ENCODE measurements around the gene NLRP6. TPM values are rescaled to one million over a fixed set of nuclear protein-coding genes. Genes with fewer than 3 reads are reported as not detected.
A peak's percentile ranks its signal among the peaks of the same experiment; 100 is the strongest.

NLRP6 gene
- total RNA-seq, 2 donors from 2014 or later, result not detected

- no peaks in the 10 kb centered on the region for H3K27me3 Mint-ChIP-seq (ENCODE audit: insufficient read depth)
- peaks cover 15% of the 10 kb centered on the region for H3K36me3 Mint-ChIP-seq (ENCODE audit: low read depth)
- H3K27me3 ChIP-seq (ENCODE audit: control insufficient read depth, insufficient read depth, low read length, poor library complexity, severe bottlenecking), result no peaks in the 10 kb centered on the region
- TF ChIP-seq CTCF (conservative IDR thresholded peaks at IDR 0.05), result no peak
- H3K4me1 ChIP-seq (ENCODE audit: control insufficient read depth, insufficient read depth, low read length), result peaks cover 5% of the 10 kb centered on the region
- H3K9me3 ChIP-seq (ENCODE audit: control insufficient read depth, low read length), result no peaks in the 10 kb centered on the region
- H3K36me3 ChIP-seq (ENCODE audit: control insufficient read depth, insufficient read depth, low read length), result peaks cover 6% of the 10 kb centered on the region
- H3K4me1 Mint-ChIP-seq, result peaks cover 16% of the 10 kb centered on the region
- peak; percentile 44 for DNase-seq
- whole genome bisulfite sequencing, 2 experiments (ENCODE audit: insufficient coverage in 1 of 2, insufficient read length in 1 of 2), result 90 to 94% methylated on average over 20 to 26 of the region's 26 CpGs
- no peak overlapping the region for H3K27ac Mint-ChIP-seq
- H3K9me3 Mint-ChIP-seq, result no peaks in the 10 kb centered on the region
- no peak overlapping the region for H3K4me3 ChIP-seq (ENCODE audit: low read length)
- no peak overlapping the region for H3K4me3 Mint-ChIP-seq
- H3K9ac ChIP-seq (ENCODE audit: extremely low read depth, low read length, poor library complexity, severe bottlenecking), result no peak overlapping the region
- no peak overlapping the region for H3K27ac ChIP-seq (ENCODE audit: low read depth, low read length)
These were observed 17.4 kb downstream of the NLRP6 start for GRCh38 chr11:295351-296170.

- Mint-ChIP-seq H3K4me1 (peaks cover 18% of the 10 kb centered on the region), H3K36me3 (ENCODE audit: low read depth) (peaks cover 8% of the 10 kb centered on the region), H3K27ac (no peak overlapping the region), H3K9me3 (no peaks in the 10 kb centered on the region), H3K4me3 (no peak overlapping the region), H3K27me3 (ENCODE audit: insufficient read depth) (no peaks in the 10 kb centered on the region)
- 88 to 95% methylated on average over 13 to 35 of the region's 35 CpGs for WGBS, 2 experiments (ENCODE audit: insufficient coverage in 1 of 2, insufficient read length in 1 of 2)
- no peak for TF ChIP-seq CTCF (conservative IDR thresholded peaks at IDR 0.05)
- no peaks in the 10 kb centered on the region for H3K27me3 ChIP-seq (ENCODE audit: control insufficient read depth, insufficient read depth, low read length, poor library complexity, severe bottlenecking)
- no peak overlapping the region for H3K9ac ChIP-seq (ENCODE audit: extremely low read depth, low read length, poor library complexity, severe bottlenecking)
- peaks cover 6% of the 10 kb centered on the region for H3K36me3 ChIP-seq (ENCODE audit: control insufficient read depth, insufficient read depth, low read length)
- H3K4me1 ChIP-seq (ENCODE audit: control insufficient read depth, insufficient read depth, low read length), result peaks cover 5% of the 10 kb centered on the region
- DNase-seq, result peak; percentile 39
- no peaks in the 10 kb centered on the region for H3K9me3 ChIP-seq (ENCODE audit: control insufficient read depth, low read length)
- H3K27ac ChIP-seq (ENCODE audit: low read depth, low read length), result no peak overlapping the region
- no peak overlapping the region for H3K4me3 ChIP-seq (ENCODE audit: low read length)
These were observed 18.2 kb downstream of the NLRP6 start for GRCh38 chr11:296171-297050.

GRCh38 chr11:297051-297585, 18.9 kb downstream of the NLRP6 start:
- Mint-ChIP-seq H3K36me3 (ENCODE audit: low read depth) (peaks cover 6% of the 10 kb centered on the region), H3K9me3 (no peaks in the 10 kb centered on the region), H3K4me3 (no peak overlapping the region), H3K27ac (peak overlapping the region; percentile 69), H3K4me1 (peaks cover 18% of the 10 kb centered on the region), H3K27me3 (ENCODE audit: insufficient read depth) (no peaks in the 10 kb centered on the region)
- Histone ChIP-seq H3K9me3 (ENCODE audit: control insufficient read depth, low read length) (no peaks in the 10 kb centered on the region), H3K27ac (ENCODE audit: low read depth, low read length) (no peak overlapping the region), H3K4me3 (ENCODE audit: low read length) (no peak overlapping the region), H3K36me3 (ENCODE audit: control insufficient read depth, insufficient read depth, low read length) (peaks cover 6% of the 10 kb centered on the region), H3K27me3 (ENCODE audit: control insufficient read depth, insufficient read depth, low read length, poor library complexity, severe bottlenecking) (no peaks in the 10 kb centered on the region), H3K9ac (ENCODE audit: extremely low read depth, low read length, poor library complexity, severe bottlenecking) (no peak overlapping the region), H3K4me1 (ENCODE audit: control insufficient read depth, insufficient read depth, low read length) (peaks cover 5% of the 10 kb centered on the region)
- TF ChIP-seq CTCF (conservative IDR thresholded peaks at IDR 0.05), result no peak
- DNase-seq, result peak; percentile 35
- WGBS, 2 experiments (ENCODE audit: insufficient coverage in 1 of 2, insufficient read length in 1 of 2), result 91 to 94% methylated on average over 6 to 13 of the region's 13 CpGs
